HepG2 (cell line): Measurements from ENCODE around the gene SPINDOC. TPM values are rescaled to one million over a fixed set of nuclear protein-coding genes. Genes with fewer than 3 reads are reported as not detected.

Experiments
- ATAC-seq: fragments of 200-7000 bp; cut with Tn5 transposase; 3 replicates; pipeline ENCODE4 v1.9.1; 2020; ENCODE audit warnings: mild to moderate bottlenecking, moderate library complexity
- BruUV-seq: library from RNA; stranded (reverse); fragments of 400-500 nt; replicated peaks from 2 replicates; lab custom pipeline; 2021; lab: Mats Ljungman, UMichigan
- CTCF ChIA-PET: fragments of 300-600 bp; formaldehyde crosslinking; extraction: SDS; loops from one replicate; lab custom pipeline; 2021; ENCODE audit warnings: low total read pairs, inconsistent platforms, low intra/inter-chr PET ratio; lab: Yijun Ruan, JAX
- POLR2A ChIA-PET: fragments of 350-600 bp; sonication (Branson Sonifier 250); formaldehyde crosslinking; loops from one replicate; lab custom pipeline; 2020; ENCODE audit warnings: antibody characterized with exemption, inconsistent platforms; lab: Yijun Ruan, JAX
- DNase-seq: peaks from one replicate; pipeline ENCODE4 v3.0.0-alpha.2; 2015; ENCODE audit warnings: low spot score
- FAIRE-seq: peaks from 3 replicates; lab custom pipeline; 2011; peaks lifted over from hg19 to GRCh38; lab: Jason Lieb, UNC
- H2AFZ ChIP-seq: one replicate; pipeline ENCODE4 v1.6.1; 2011; ENCODE audit warnings: low read length, inconsistent platforms
- H3K27ac ChIP-seq: fragments of 300-600 bp; 3 replicates; pipeline ENCODE4 v1.8.0; 2011; ENCODE audit warnings: mixed run types, mild to moderate bottlenecking, mixed read lengths, low read length, inconsistent platforms; ENCODE audit not compliant: insufficient read depth; ENCODE audit errors: extremely low read length
- H3K27me3 ChIP-seq, 2 experiments: fragments of 200-600 bp in 1 of 2; 2 replicates in 1 of 2; 3 replicates in 1 of 2; pipeline versions ENCODE4 v1.6.0 to v1.8.0; 2011; ENCODE audit warnings: low read length in 2 of 2, mild to moderate bottlenecking in 2 of 2, moderate library complexity in 2 of 2, inconsistent platforms in 1 of 2; ENCODE audit not compliant: insufficient read depth in 2 of 2, control insufficient read depth in 1 of 2
- H3K36me3 ChIP-seq, 2 experiments: fragments of 200-600 bp in 1 of 2; replicated peaks in 1 of 2; 2 replicates in 1 of 2; 3 replicates in 1 of 2; pipeline versions ENCODE4 v1.5.1 to v1.8.0; 2011; ENCODE audit warnings: low read length in 2 of 2, inconsistent platforms in 1 of 2; ENCODE audit not compliant: insufficient read depth in 2 of 2, control insufficient read depth in 1 of 2
- H3K4me1 ChIP-seq: 2 replicates; pipeline ENCODE4 v1.5.1; 2012; ENCODE audit warnings: low read length, inconsistent platforms; ENCODE audit not compliant: insufficient read depth
- H3K4me2 ChIP-seq: 2 replicates; pipeline ENCODE4 v1.6.0; 2011; ENCODE audit warnings: low read depth, low read length, inconsistent platforms
- H3K4me3 ChIP-seq, 3 experiments: fragments of 200-600 bp in 1 of 3; sonication (generic), shearing (Covaris generic) in 1 of 3; replicated peaks in 1 of 3; 2 replicates each; pipeline ENCODE4 v1.5.1; 2011 to 2016; ENCODE audit warnings: low read length in 3 of 3, inconsistent platforms in 2 of 3, low read depth in 2 of 3, mild to moderate bottlenecking in 2 of 3, control low read depth in 1 of 3, mixed read lengths in 1 of 3; ENCODE audit not compliant: insufficient read depth in 1 of 3
- H3K79me2 ChIP-seq: one replicate; pipeline ENCODE4 v1.6.1; 2011; ENCODE audit warnings: low read length, inconsistent platforms; ENCODE audit not compliant: insufficient read depth
- H3K9ac ChIP-seq: 2 replicates; pipeline ENCODE4 v1.6.0; 2011; ENCODE audit warnings: mild to moderate bottlenecking, low read depth, low read length, inconsistent platforms; ENCODE audit not compliant: insufficient read depth
- H3K9me3 ChIP-seq: 2 replicates; pipeline ENCODE4 v1.5.1; 2012; ENCODE audit warnings: mild to moderate bottlenecking, low read length
- H4K20me1 ChIP-seq: 2 replicates; pipeline ENCODE4 v1.6.0; 2011; ENCODE audit warnings: inconsistent platforms, mild to moderate bottlenecking, low read length, moderate library complexity; ENCODE audit not compliant: insufficient read depth
- AKAP8 ChIP-seq: sonication (generic); formaldehyde crosslinking; IDR thresholded peaks from 2 replicates; pipeline ENCODE4 v1.5.1; 2020; ENCODE audit warnings: mild to moderate bottlenecking, missing genetic modification reagents
- FOXM1 ChIP-seq: sonication (generic); formaldehyde crosslinking; IDR thresholded peaks from 2 replicates; pipeline ENCODE4 v1.5.0; 2020; ENCODE audit warnings: missing genetic modification reagents
- MAFF ChIP-seq: IDR thresholded peaks from 2 replicates; pipeline ENCODE4 v1.6.1; 2011; ENCODE audit warnings: low read depth, low read length, improper control_type of control experiment
- MED13 ChIP-seq: sonication (generic); formaldehyde crosslinking; IDR thresholded peaks from 2 replicates; pipeline ENCODE4 v1.5.0; 2020; ENCODE audit warnings: missing genetic modification reagents
- NCOA1 ChIP-seq: sonication (generic); formaldehyde crosslinking; IDR thresholded peaks from 2 replicates; pipeline ENCODE4 v1.9.0; 2021; ENCODE audit warnings: missing genetic modification reagents
- RBAK ChIP-seq: sonication (generic); formaldehyde crosslinking; IDR thresholded peaks from 2 replicates; pipeline ENCODE4 v1.5.1; 2020; ENCODE audit warnings: mild to moderate bottlenecking, missing genetic modification reagents
- RXRA ChIP-seq: sonication (generic); formaldehyde crosslinking; IDR thresholded peaks from 2 replicates; pipeline ENCODE4 v1.5.1; 2020; ENCODE audit warnings: missing genetic modification reagents
- TFAP4 ChIP-seq: sonication (generic); IDR thresholded peaks from 2 replicates; pipeline ENCODE4 v1.6.1; 2016; ENCODE audit warnings: low read depth, borderline replicate concordance
- ZNF136 ChIP-seq: sonication (generic); formaldehyde crosslinking; IDR thresholded peaks from 2 replicates; pipeline ENCODE4 v1.8.1; 2022; ENCODE audit warnings: low read depth, mild to moderate bottlenecking, moderate library complexity, missing genetic modification reagents
- ZNF484 ChIP-seq: sonication (generic); formaldehyde crosslinking; IDR thresholded peaks from 2 replicates; pipeline ENCODE4 v1.5.1; 2020; ENCODE audit warnings: mild to moderate bottlenecking, low read depth, missing genetic modification reagents, borderline replicate concordance
- ZNF605 ChIP-seq: sonication (generic); formaldehyde crosslinking; IDR thresholded peaks from 2 replicates; pipeline ENCODE4 v1.8.0; 2022; ENCODE audit warnings: mild to moderate bottlenecking, missing genetic modification reagents
- ZNF724P ChIP-seq: sonication (generic); formaldehyde crosslinking; IDR thresholded peaks from 2 replicates; pipeline ENCODE4 v1.8.0; 2022; ENCODE audit warnings: missing genetic modification reagents, borderline replicate concordance
- ZNF772 ChIP-seq: sonication (generic); formaldehyde crosslinking; IDR thresholded peaks from 2 replicates; pipeline ENCODE4 v1.5.0; 2020; ENCODE audit warnings: mild to moderate bottlenecking, missing genetic modification reagents
- WGBS: methylation state at CpG from one replicate; pipeline ENCODE4 v1.1.6; 2017; ENCODE audit warnings: low lambda C conversion rate; 5-methylcytosine and 5-hydroxymethylcytosine counted together
- in situ Hi-C: cut with HindIII; loops from 2 replicates; pipeline ENCODE4 v1.10.0; 2017; ENCODE audit warnings: low pct_unique_long_range_greater_than_20kb; ENCODE audit not compliant: extremely low pct_ligation_motif_present
- intact Hi-C: fragments of 100-400 bp; cut with micrococcal nuclease; formaldehyde crosslinking; loops from one replicate; pipeline ENCODE4 v1.10.0; 2022; ENCODE audit not compliant: unreplicated experiment
- polyA plus RNA-seq, 8 experiments: library from polyadenylated mRNA; depleted of rRNA in 3 of 8; stranded (reverse) in 7 of 8; unstranded in 1 of 8; fragments of >200 nt; fragmentation: Illumina TruSeq in 4 of 8; extraction: Trizol in 4 of 8; gene quantifications; 2 replicates each; pipeline versions ENCODE4 v1.2.1 to v1.2.3, GENCODE V29; 2011 to 2016; ENCODE audit warnings: low read depth in 4 of 8, missing spikeins in 1 of 8, mixed read lengths in 1 of 8; ENCODE audit not compliant: insufficient read depth in 1 of 8
- total RNA-seq, 5 experiments: library from RNA; depleted of rRNA; stranded (reverse); fragments of >200 nt; fragmentation: Illumina TruSeq; extraction: Trizol; gene quantifications; 2 replicates each; pipeline ENCODE4 v1.2.3, GENCODE V29; 2016; ENCODE audit warnings: low read depth in 1 of 5
- TF ChIP-seq, protein P1 (sequence below): IDR thresholded peaks from 2 replicates; pipeline ENCODE4 v1.6.1; 2016; ENCODE audit warnings: missing compliant biosample characterization, missing genetic modification reagents, borderline replicate concordance
- TF ChIP-seq, protein P2 (sequence below): sonication (generic); formaldehyde crosslinking; IDR thresholded peaks from 2 replicates; pipeline ENCODE4 v1.4.0; 2020; ENCODE audit warnings: mild to moderate bottlenecking, missing genetic modification reagents
- TF ChIP-seq, protein P3 (sequence below): sonication (generic); formaldehyde crosslinking; IDR thresholded peaks from 2 replicates; pipeline ENCODE4 v1.8.0; 2022; ENCODE audit warnings: mild to moderate bottlenecking, missing genetic modification reagents, moderate library complexity

Gene SPINDOC
- total and polyA plus RNA-seq, 2 of the 13 experiments (the other 11 are each of a cell fraction or from before 2014, with no cell fraction given): 21.4 to 29.9 TPM

DNA sequence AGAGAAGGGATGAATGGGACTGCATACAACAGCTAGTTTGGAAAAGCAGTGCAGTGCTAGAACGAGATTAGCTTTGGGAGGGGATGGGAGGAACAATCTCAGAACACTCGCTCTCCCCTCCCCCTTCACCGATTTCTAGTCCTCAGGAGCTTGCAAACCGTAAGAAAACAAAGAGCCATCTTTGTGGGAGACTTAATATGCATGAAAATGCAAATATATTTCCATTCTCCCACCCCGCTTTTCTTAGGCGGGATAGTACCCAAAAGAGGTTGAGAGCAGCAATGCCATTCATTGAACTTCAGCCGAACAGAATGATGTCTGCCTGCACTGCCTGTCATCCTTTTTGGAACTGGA lies 1.1 kb downstream of the SPINDOC start:
- Histone ChIP-seq H3K27ac (peak overlapping the region; percentile 72), H3K27me3 (no peaks in the 10 kb centered on the region)
- 0 out of 2 replicates have a peak, but pooled peaks have one; percentile 8 for TF ChIP-seq MED13
- TF ChIP-seq, protein P1, sequence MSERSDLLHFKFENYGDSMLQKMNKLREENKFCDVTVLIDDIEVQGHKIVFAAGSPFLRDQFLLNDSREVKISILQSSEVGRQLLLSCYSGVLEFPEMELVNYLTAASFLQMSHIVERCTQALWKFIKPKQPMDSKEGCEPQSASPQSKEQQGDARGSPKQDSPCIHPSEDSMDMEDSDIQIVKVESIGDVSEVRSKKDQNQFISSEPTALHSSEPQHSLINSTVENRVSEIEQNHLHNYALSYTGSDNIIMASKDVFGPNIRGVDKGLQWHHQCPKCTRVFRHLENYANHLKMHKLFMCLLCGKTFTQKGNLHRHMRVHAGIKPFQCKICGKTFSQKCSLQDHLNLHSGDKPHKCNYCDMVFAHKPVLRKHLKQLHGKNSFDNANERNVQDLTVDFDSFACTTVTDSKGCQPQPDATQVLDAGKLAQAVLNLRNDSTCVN (CRISPR knock-in tag): peak; percentile 7; the same call in 1 of the 2 replicates
- 0 out of 2 replicates have a peak, but pooled peaks have one; percentile 3 for TF ChIP-seq ZNF605 (CRISPR knock-in tag)
- TF ChIP-seq ZNF484 (CRISPR knock-in tag): no peak
- TF ChIP-seq, all 625 proteins: peak for 3
- peak overlapping the region; percentile 85 for H3K4me2 ChIP-seq
- in situ Hi-C loops (no loop called here), intact Hi-C loops (no loop called here)
- DNase-seq (no peak), FAIRE-seq (no peak), ATAC-seq (peak; percentile 3; the same call in 2 of the 3 replicates)
- WGBS: 13% methylated on average over 7 of the region's 7 CpGs
- CTCF ChIA-PET: no interaction called here
- no TSS peak for BruUV-seq
- H3K9me3 ChIP-seq: no peaks in the 10 kb centered on the region
- H3K9ac ChIP-seq: peak overlapping the region; percentile 81
- H3K79me2 ChIP-seq: peaks cover 41% of the 10 kb centered on the region
- peaks cover 17 to 28% of the 10 kb centered on the region in 2 experiments; a peak in 4 of 5 replicates for H3K36me3 ChIP-seq
- H3K4me1 ChIP-seq: peaks cover 56% of the 10 kb centered on the region
- POLR2A ChIA-PET: interaction anchor here (1.0 to 1.2 kb wide), 4 partner anchors 24 to 103 kb away, joined by 3 to 9 read pairs (median 6); partner anchors contain the start of genes MARK2, RCOR2 and ZFTA
- H4K20me1 ChIP-seq: peaks cover 12% of the 10 kb centered on the region
- H3K4me3 ChIP-seq: peak overlapping the region; percentile 72 to 97 (median 95)
- H2AFZ ChIP-seq: no peak overlapping the region

- H3K79me2 ChIP-seq: peaks cover 36% of the 10 kb centered on the region
- POLR2A ChIA-PET: no interaction called here
- no peak overlapping the region for H3K27ac ChIP-seq
- WGBS: 96% methylated on average over 6 of the region's 6 CpGs
- DNase-seq (no peak), ATAC-seq (no peak), FAIRE-seq (no peak)
- no peaks in the 10 kb centered on the region for H3K27me3 ChIP-seq
- no peak overlapping the region for H3K4me2 ChIP-seq
- H3K36me3 ChIP-seq: peaks cover 19 to 43% of the 10 kb centered on the region in 2 experiments; a peak in 4 of 5 replicates
- peaks cover 12% of the 10 kb centered on the region for H4K20me1 ChIP-seq
- H2AFZ ChIP-seq: no peak overlapping the region
- peaks cover 40% of the 10 kb centered on the region for H3K4me1 ChIP-seq
- no peak overlapping the region for H3K9ac ChIP-seq
- CTCF ChIA-PET: no interaction called here
- no peak overlapping the region for H3K4me3 ChIP-seq
- H3K9me3 ChIP-seq: no peaks in the 10 kb centered on the region
- BruUV-seq: no TSS peak
- in situ Hi-C loops (no loop called here), intact Hi-C loops (no loop called here)
- TF ChIP-seq ZNF136 (CRISPR knock-in tag) (no peak), AKAP8 (no peak), RBAK (CRISPR knock-in tag) (no peak), FOXM1 (no peak), TFAP4 (no peak), NCOA1 (CRISPR knock-in tag) (no peak), ZNF772 (CRISPR knock-in tag) (no peak), ZNF724P (no peak), RXRA (no peak), MAFF (no peak), ZNF605 (CRISPR knock-in tag) (no peak)
- TF ChIP-seq, protein P2, sequence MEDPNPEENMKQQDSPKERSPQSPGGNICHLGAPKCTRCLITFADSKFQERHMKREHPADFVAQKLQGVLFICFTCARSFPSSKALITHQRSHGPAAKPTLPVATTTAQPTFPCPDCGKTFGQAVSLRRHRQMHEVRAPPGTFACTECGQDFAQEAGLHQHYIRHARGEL (CRISPR knock-in tag): no peak
- TF ChIP-seq, protein P3, sequence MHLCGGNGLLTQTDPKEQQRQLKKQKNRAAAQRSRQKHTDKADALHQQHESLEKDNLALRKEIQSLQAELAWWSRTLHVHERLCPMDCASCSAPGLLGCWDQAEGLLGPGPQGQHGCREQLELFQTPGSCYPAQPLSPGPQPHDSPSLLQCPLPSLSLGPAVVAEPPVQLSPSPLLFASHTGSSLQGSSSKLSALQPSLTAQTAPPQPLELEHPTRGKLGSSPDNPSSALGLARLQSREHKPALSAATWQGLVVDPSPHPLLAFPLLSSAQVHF (CRISPR knock-in tag): no peak
These were observed 2.9 kb downstream of the SPINDOC start for GRCh38 chr11:63816166-63816565.
